Fibroblast of skin of right biceps (primary cell): ENCODE data around the gene SNHG17.
"Not testable (repeated sequence)": the region's sequence is repeated elsewhere in the genome, so short reads cannot be mapped to it uniquely, and the experiment has no call there.

ENCODE experiments used
- DNase-seq: peaks from one replicate; pipeline ENCODE4 v3.0.0-alpha.2; 2013

The SNHG17 gene

GRCh38 chr20:38418509-38419204, 16.5 kb downstream of the SNHG17 start:
- no peak for DNase-seq

- DNase-seq, result no peak
These were observed 20.2 kb downstream of the SNHG17 start for GRCh38 chr20:38414769-38415450.

GRCh38 chr20:38412877-38413577, 22.1 kb downstream of the SNHG17 start:
- DNase-seq, result no peak

GRCh38 chr20:38407822-38408221, 27.3 kb downstream of the SNHG17 start:
- not testable (repeated sequence) for DNase-seq

GRCh38 chr20:38407321-38407720, 27.8 kb downstream of the SNHG17 start:
- DNase-seq, result no peak

GRCh38 chr20:38406476-38406875, 28.7 kb downstream of the SNHG17 start:
- no peak for DNase-seq

GRCh38 chr20:38405132-38405531, 30.0 kb downstream of the SNHG17 start:
- DNase-seq, result no peak

GRCh38 chr20:38404016-38404415, 31.1 kb downstream of the SNHG17 start:
- DNase-seq, result no peak

GRCh38 chr20:38402816-38403215, 32.3 kb downstream of the SNHG17 start:
- no peak for DNase-seq

GRCh38 chr20:38402089-38402488, 33.0 kb downstream of the SNHG17 start:
- no peak for DNase-seq

GRCh38 chr20:38395751-38396395, 39.3 kb downstream of the SNHG17 start:
- DNase-seq, result not testable (repeated sequence)

- DNase-seq, result no peak
These were observed 40.0 kb downstream of the SNHG17 start for GRCh38 chr20:38395165-38395564.

GRCh38 chr20:38393259-38393658, 41.9 kb downstream of the SNHG17 start:
- no peak for DNase-seq

GRCh38 chr20:38392356-38392755, 42.8 kb downstream of the SNHG17 start:
- DNase-seq, result no peak

GRCh38 chr20:38387953-38388352, 47.2 kb downstream of the SNHG17 start:
- no peak for DNase-seq

GRCh38 chr20:38386851-38387250, 48.3 kb downstream of the SNHG17 start:
- DNase-seq, result no peak

- no peak for DNase-seq
These were observed 49.1 kb downstream of the SNHG17 start for GRCh38 chr20:38386004-38386403.

- DNase-seq, result no peak
These were observed 52.0 kb downstream of the SNHG17 start for GRCh38 chr20:38383147-38383546.

- DNase-seq, result not testable (repeated sequence)
These were observed 57.3 kb downstream of the SNHG17 start for GRCh38 chr20:38377838-38378237.

- DNase-seq, result no peak
These were observed 58.0 kb downstream of the SNHG17 start for GRCh38 chr20:38377039-38377685.

GRCh38 chr20:38373898-38374297, 61.2 kb downstream of the SNHG17 start:
- DNase-seq, result no peak

- no peak for DNase-seq
These were observed 61.8 kb downstream of the SNHG17 start for GRCh38 chr20:38373231-38373867.
